HG02884 (cell line): Measurements from ENCODE around the gene CNIH3.

Experiments used
- ATAC-seq: cut with Tn5 transposase; IDR thresholded peaks from one replicate; pipeline ENCODE4 v1.9.1; 2021; ENCODE audit warnings: mild to moderate bottlenecking, moderate library complexity; ENCODE audit not compliant: unreplicated experiment

CNIH3 gene

GRCh38 chr1:224613486-224613885 is 2.6 kb upstream of the CNIH3 start:
- no peak for ATAC-seq

- no peak for ATAC-seq
Measured at GRCh38 chr1:224616756-224617409, 766 bp downstream of the CNIH3 start.

GRCh38 chr1:224617410-224618355 is 1.6 kb downstream of the CNIH3 start:
- ATAC-seq = no peak

- ATAC-seq = no peak
Measured at GRCh38 chr1:224619209-224619608, 3.1 kb downstream of the CNIH3 start.

- no peak for ATAC-seq
Measured at GRCh38 chr1:224620105-224620504, 4.0 kb downstream of the CNIH3 start.

GRCh38 chr1:224621813-224622682 is 5.9 kb downstream of the CNIH3 start:
- no peak for ATAC-seq

- no peak for ATAC-seq
Measured at GRCh38 chr1:224622831-224623230, 6.7 kb downstream of the CNIH3 start.

GRCh38 chr1:224623310-224623714 is 7.2 kb downstream of the CNIH3 start:
- no peak for ATAC-seq

GRCh38 chr1:224623743-224624333 is 7.7 kb downstream of the CNIH3 start:
- peak; percentile 95 for ATAC-seq

- no peak for ATAC-seq
Measured at GRCh38 chr1:224624432-224624831, 8.3 kb downstream of the CNIH3 start.

GRCh38 chr1:224626042-224626441 is 9.9 kb downstream of the CNIH3 start:
- no peak for ATAC-seq

GRCh38 chr1:224629965-224630364 is 13.8 kb downstream of the CNIH3 start:
- ATAC-seq = no peak

GRCh38 chr1:224631462-224632115 is 15.5 kb downstream of the CNIH3 start:
- ATAC-seq = no peak

- no peak for ATAC-seq
Measured at GRCh38 chr1:224632381-224632871, 16.3 kb downstream of the CNIH3 start.

GRCh38 chr1:224632921-224633321 is 16.8 kb downstream of the CNIH3 start:
- no peak for ATAC-seq

- ATAC-seq = no peak
Measured at GRCh38 chr1:224635356-224635755, 19.2 kb downstream of the CNIH3 start.

GRCh38 chr1:224637515-224637914 is 21.4 kb downstream of the CNIH3 start:
- ATAC-seq = no peak

GRCh38 chr1:224637936-224638335 is 21.8 kb downstream of the CNIH3 start:
- no peak for ATAC-seq

GRCh38 chr1:224639426-224639975 is 23.4 kb downstream of the CNIH3 start:
- ATAC-seq = no peak

GRCh38 chr1:224640018-224640417 is 23.9 kb downstream of the CNIH3 start:
- no peak for ATAC-seq
